ES-I3 (cell line): ENCODE results near the gene ERFE.

ENCODE experiments used
- H3K36me3 ChIP-seq: 2 replicates; pipeline ENCODE4 v1.6.1; 2013; ENCODE audit warnings: mild to moderate bottlenecking, low read length, control low read depth, moderate library complexity; ENCODE audit not compliant: insufficient read depth
- H3K4me1 ChIP-seq: 2 replicates; pipeline ENCODE4 v1.6.1; 2013; ENCODE audit warnings: mild to moderate bottlenecking, control low read depth, low read length; ENCODE audit not compliant: insufficient read depth
- H3K9ac ChIP-seq: 2 replicates; pipeline ENCODE4 v1.6.1; 2013; ENCODE audit warnings: low read depth, mild to moderate bottlenecking, low read length, moderate library complexity
- H3K9me3 ChIP-seq: 2 replicates; pipeline ENCODE4 v1.6.1; 2013; ENCODE audit warnings: mild to moderate bottlenecking, low read length, moderate library complexity; ENCODE audit not compliant: control insufficient read depth, insufficient read depth

ERFE gene

GRCh38 chr2:238130696-238131628, 27.8 kb upstream of the ERFE start:
- no peaks in the 10 kb centered on the region for H3K9me3 ChIP-seq
- peaks cover 3% of the 10 kb centered on the region; the same call in 1 of the 2 replicates for H3K4me1 ChIP-seq
- H3K36me3 ChIP-seq: no peaks in the 10 kb centered on the region
- H3K9ac ChIP-seq: no peak overlapping the region

GRCh38 chr2:238131761-238132462, 26.9 kb upstream of the ERFE start:
- Histone ChIP-seq H3K4me1 (peaks cover 2% of the 10 kb centered on the region; the same call in 1 of the 2 replicates), H3K36me3 (no peaks in the 10 kb centered on the region), H3K9me3 (no peaks in the 10 kb centered on the region), H3K9ac (no peak overlapping the region)

GRCh38 chr2:238132463-238133450, 26.0 kb upstream of the ERFE start:
- no peak overlapping the region for H3K9ac ChIP-seq
- H3K4me1 ChIP-seq: no peaks in the 10 kb centered on the region
- no peaks in the 10 kb centered on the region for H3K9me3 ChIP-seq
- H3K36me3 ChIP-seq: no peaks in the 10 kb centered on the region

GRCh38 chr2:238133499-238134392, 25.0 kb upstream of the ERFE start:
- no peaks in the 10 kb centered on the region; the same call in 1 of the 2 replicates for H3K4me1 ChIP-seq
- no peak overlapping the region for H3K9ac ChIP-seq
- no peaks in the 10 kb centered on the region for H3K36me3 ChIP-seq
- no peaks in the 10 kb centered on the region for H3K9me3 ChIP-seq

DNA sequence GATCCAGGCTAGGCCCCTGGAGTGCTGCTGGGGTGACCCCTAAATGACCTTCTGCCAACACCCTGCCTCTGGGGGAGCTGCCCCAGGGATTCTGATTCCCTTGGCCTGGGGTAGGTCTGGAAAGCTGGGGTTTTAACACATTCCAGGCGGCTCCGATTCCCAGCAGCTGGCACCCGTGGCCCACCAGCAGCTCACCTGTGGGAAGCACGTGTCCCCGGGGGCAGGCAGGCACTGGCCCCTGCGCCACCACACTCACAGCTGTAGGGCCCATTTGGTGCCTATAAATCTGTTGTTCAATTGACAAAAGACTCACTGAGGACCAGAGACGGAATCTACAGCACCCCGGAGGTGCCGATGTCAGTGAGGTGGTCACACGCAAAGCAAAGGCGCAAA, 24.4 kb upstream of the ERFE start:
- no peaks in the 10 kb centered on the region for H3K9me3 ChIP-seq
- no peak overlapping the region for H3K9ac ChIP-seq
- no peaks in the 10 kb centered on the region for H3K36me3 ChIP-seq
- no peaks in the 10 kb centered on the region; the same call in 1 of the 2 replicates for H3K4me1 ChIP-seq

- Histone ChIP-seq H3K9me3 (no peaks in the 10 kb centered on the region), H3K4me1 (no peaks in the 10 kb centered on the region; the same call in 1 of the 2 replicates), H3K36me3 (no peaks in the 10 kb centered on the region), H3K9ac (no peak overlapping the region)
Measured at GRCh38 chr2:238135601-238136150, 23.1 kb upstream of the ERFE start.

GRCh38 chr2:238136820-238137537, 21.8 kb upstream of the ERFE start:
- Histone ChIP-seq H3K4me1 (no peaks in the 10 kb centered on the region; the same call in 1 of the 2 replicates), H3K9ac (no peak overlapping the region)

GRCh38 chr2:238137885-238138284, 20.9 kb upstream of the ERFE start:
- H3K9ac ChIP-seq: no peak overlapping the region
- no peaks in the 10 kb centered on the region for H3K9me3 ChIP-seq
- H3K4me1 ChIP-seq: no peaks in the 10 kb centered on the region; the same call in 1 of the 2 replicates
- H3K36me3 ChIP-seq: no peaks in the 10 kb centered on the region

More at GRCh38 chr2:238136820-238137537, 21.8 kb upstream of the ERFE start:
- Histone ChIP-seq H3K9me3 (no peaks in the 10 kb centered on the region), H3K36me3 (no peaks in the 10 kb centered on the region)

DNA sequence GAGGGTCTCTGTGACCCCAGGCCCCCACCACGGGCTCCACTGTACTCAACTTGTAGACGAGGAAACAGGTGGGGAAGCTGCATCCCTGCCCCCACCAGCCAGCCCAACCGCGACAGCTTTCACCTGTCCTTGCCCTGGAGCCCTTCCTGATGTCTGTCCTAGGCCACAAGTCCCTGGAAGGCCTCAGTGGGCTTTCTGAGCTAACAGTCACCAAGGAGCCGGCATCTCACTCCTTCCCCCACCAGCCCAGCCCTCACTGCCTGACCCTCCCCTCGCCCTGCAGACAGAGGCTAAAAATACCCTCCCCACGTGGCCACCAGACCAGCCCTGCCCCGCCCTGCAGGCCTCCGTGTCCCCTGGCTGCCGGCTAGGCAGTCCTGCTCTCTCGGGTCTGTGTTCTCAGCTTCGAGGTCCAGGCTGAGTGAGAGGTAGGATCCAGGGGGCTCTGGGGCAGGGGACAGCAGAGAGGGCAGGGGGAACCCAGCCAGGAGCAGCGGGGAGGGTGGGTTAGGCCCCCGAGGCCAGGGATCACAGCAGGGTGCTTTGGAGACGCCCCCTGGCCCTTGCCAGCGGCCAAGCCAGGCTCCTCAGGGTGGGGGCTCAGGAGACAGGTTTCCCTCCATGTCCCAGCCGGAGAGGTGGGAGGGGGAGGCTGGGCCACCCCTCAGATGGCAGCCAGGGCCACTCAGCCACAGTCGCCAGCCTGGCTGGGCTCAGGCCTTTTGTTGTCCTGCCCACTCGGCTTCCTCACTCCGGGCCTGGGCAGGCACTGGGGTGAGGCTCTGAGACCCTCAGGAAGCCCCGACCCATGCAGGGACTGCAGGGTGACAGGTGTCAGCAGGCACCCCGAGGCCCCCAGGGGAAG, 20.2 kb upstream of the ERFE start, which contains the start of gene KLHL30:
Gene KLHL30, plus strand, starts transcription at position 338 of the 865 bp plus-strand sequence. CDS start 2,087 bp downstream, outside the sequence.
- Histone ChIP-seq H3K9ac (no peak within 1 kb of the TSS), H3K36me3 (no peaks in the 10 kb centered on the region), H3K9me3 (no peaks in the 10 kb centered on the region), H3K4me1 (no peaks in the 10 kb centered on the region; the same call in 1 of the 2 replicates)

GRCh38 chr2:238139196-238140039, 19.4 kb upstream of the ERFE start:
- Histone ChIP-seq H3K9ac (no peak overlapping the region), H3K36me3 (no peaks in the 10 kb centered on the region), H3K4me1 (no peaks in the 10 kb centered on the region; the same call in 1 of the 2 replicates), H3K9me3 (no peaks in the 10 kb centered on the region)

DNA sequence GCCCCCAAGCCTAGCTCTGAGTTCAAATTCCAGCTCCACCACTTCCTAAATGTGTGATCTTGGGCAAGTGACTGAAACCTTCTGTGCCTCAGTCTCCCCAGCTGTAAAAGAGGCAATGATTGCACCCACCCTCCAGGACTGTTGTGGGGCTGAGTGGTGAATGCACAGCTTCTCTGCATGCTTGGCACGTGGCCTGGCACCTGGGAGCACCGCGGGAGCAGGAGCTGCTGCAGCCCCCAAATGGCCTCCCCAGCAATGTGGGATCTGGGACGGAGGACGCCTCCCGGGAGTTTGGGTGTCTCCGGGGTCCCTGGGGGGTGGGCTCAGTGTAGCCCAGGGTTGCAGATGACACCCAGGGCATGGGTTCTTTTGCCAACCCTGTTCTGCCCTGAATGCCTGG, 18.7 kb upstream of the ERFE start:
- no peaks in the 10 kb centered on the region for H3K9me3 ChIP-seq
- H3K9ac ChIP-seq: no peak overlapping the region
- no peaks in the 10 kb centered on the region; the same call in 1 of the 2 replicates for H3K4me1 ChIP-seq

More for the DNA sequence above, 18.7 kb upstream of the ERFE start:
- H3K36me3 ChIP-seq: no peaks in the 10 kb centered on the region
